GM08714 (cell line): ENCODE data around the gene SIRPG.

Experiments used
- H3K4me3 ChIP-seq: fragments of 200-500 bp; sonication (Bioruptor generic); 2 replicates; pipeline ENCODE4 v1.5.1; 2014; ENCODE audit warnings: mild to moderate bottlenecking, low read length, inconsistent platforms
- ZNF274 ChIP-seq: IDR thresholded peaks from 2 replicates; pipeline ENCODE4 v1.6.1; 2012; ENCODE audit warnings: mild to moderate bottlenecking, low read depth, low read length

The SIRPG gene

GRCh38 chr20:1685304-1686052 is 27.9 kb upstream of the SIRPG start:
- no peak for TF ChIP-seq ZNF274
- no peak overlapping the region for H3K4me3 ChIP-seq

- TF ChIP-seq ZNF274: no peak
- H3K4me3 ChIP-seq: no peak overlapping the region
These were observed 27.3 kb upstream of the SIRPG start for GRCh38 chr20:1684872-1685271.

GRCh38 chr20:1676650-1677049 is 19.1 kb upstream of the SIRPG start:
- no peak overlapping the region for H3K4me3 ChIP-seq
- no peak for TF ChIP-seq ZNF274

GRCh38 chr20:1674990-1675780 is 17.6 kb upstream of the SIRPG start:
- no peak for TF ChIP-seq ZNF274
- no peak overlapping the region for H3K4me3 ChIP-seq

- TF ChIP-seq ZNF274: no peak
These were observed 16.8 kb upstream of the SIRPG start for GRCh38 chr20:1674361-1674760.

GRCh38 chr20:1673424-1673823 is 15.8 kb upstream of the SIRPG start:
- H3K4me3 ChIP-seq: no peak overlapping the region
- no peak for TF ChIP-seq ZNF274

More at GRCh38 chr20:1674361-1674760, 16.8 kb upstream of the SIRPG start:
- H3K4me3 ChIP-seq: no peak overlapping the region

GRCh38 chr20:1672728-1673127 is 15.1 kb upstream of the SIRPG start:
- TF ChIP-seq ZNF274: no peak
- H3K4me3 ChIP-seq: no peak overlapping the region

GRCh38 chr20:1671891-1672669 is 14.5 kb upstream of the SIRPG start:
- TF ChIP-seq ZNF274: no peak
- no peak overlapping the region for H3K4me3 ChIP-seq

- no peak for TF ChIP-seq ZNF274
- H3K4me3 ChIP-seq: no peak overlapping the region
These were observed 11.7 kb upstream of the SIRPG start for GRCh38 chr20:1669304-1669703.

GRCh38 chr20:1667502-1668085 is 10.0 kb upstream of the SIRPG start:
- TF ChIP-seq ZNF274: no peak
- no peak overlapping the region for H3K4me3 ChIP-seq

GRCh38 chr20:1666802-1667201 is 9.2 kb upstream of the SIRPG start:
- H3K4me3 ChIP-seq: no peak overlapping the region
- no peak for TF ChIP-seq ZNF274

- H3K4me3 ChIP-seq: no peak overlapping the region
- no peak for TF ChIP-seq ZNF274
These were observed 7.8 kb upstream of the SIRPG start for GRCh38 chr20:1665345-1665744.

GRCh38 chr20:1664911-1665310 is 7.3 kb upstream of the SIRPG start:
- H3K4me3 ChIP-seq: no peak overlapping the region
- TF ChIP-seq ZNF274: no peak

- TF ChIP-seq ZNF274: no peak
- no peak overlapping the region for H3K4me3 ChIP-seq
These were observed 6.3 kb upstream of the SIRPG start for GRCh38 chr20:1663917-1664316.
